AG04450 (cell line): ENCODE data around the gene CLN6. TPM values are rescaled to one million over a fixed set of nuclear protein-coding genes. Genes with fewer than 3 reads are reported as not detected.
"Not testable (repeated sequence)": the region's sequence is repeated elsewhere in the genome, so short reads cannot be mapped to it uniquely, and the experiment has no call there.

Experiments
- CTCF ChIA-PET: fragments of 300-600, 350-600 bp; formaldehyde crosslinking; extraction: SDS; loops from one replicate; lab custom pipeline; 2022; ENCODE audit warnings: antibody characterized with exemption, inconsistent platforms; lab: Charles Lee
- POLR2A ChIA-PET: fragments of 350-600 bp; formaldehyde crosslinking; extraction: SDS; loops from one replicate; lab custom pipeline; 2021; ENCODE audit warnings: antibody characterized with exemption, inconsistent platforms; lab: Yijun Ruan, JAX
- DNase-seq: peaks from one replicate; pipeline ENCODE4 v3.0.0-alpha.2; 2011; ENCODE audit warnings: low read depth, low spot score
- H3K27ac ChIP-seq: one replicate; pipeline ENCODE4 v1.5.1; 2012; ENCODE audit warnings: low read depth, low read length, control low read depth
- H3K27me3 ChIP-seq: one replicate; pipeline ENCODE4 v1.6.0; 2012; ENCODE audit warnings: low read length; ENCODE audit not compliant: control insufficient read depth, insufficient read depth
- H3K4me3 ChIP-seq: 2 replicates; pipeline ENCODE4 v1.5.1; 2011; ENCODE audit warnings: mild to moderate bottlenecking, low read depth, low read length, control low read depth
- H3K9me3 ChIP-seq: 2 replicates; pipeline ENCODE4 v1.5.1; 2012; ENCODE audit warnings: low read length; ENCODE audit not compliant: control insufficient read depth, insufficient read depth
- CTCF ChIP-seq: IDR thresholded peaks from 2 replicates; pipeline ENCODE4 v1.5.1; 2011; ENCODE audit warnings: low read depth, low read length, control low read depth, inconsistent platforms
- polyA plus RNA-seq: library from polyadenylated mRNA; depleted of rRNA; stranded (reverse); fragments of >200 nt; gene quantifications from 2 replicates; pipeline ENCODE4 v1.2.3, GENCODE V29; 2011

The CLN6 gene
- polyA plus RNA-seq, 1 experiment: 13.0 TPM

- no peak for TF ChIP-seq CTCF
- H3K27me3 ChIP-seq: no peaks in the 10 kb centered on the region
- no peak overlapping the region for H3K4me3 ChIP-seq
- ChIA-PET POLR2A (no interaction called here), CTCF (no interaction called here)
- DNase-seq: no peak
- H3K9me3 ChIP-seq: peaks cover 10% of the 10 kb centered on the region; the same call in 1 of the 2 replicates
- H3K27ac ChIP-seq: no peak overlapping the region
These were observed 4.8 kb downstream of the CLN6 start for GRCh38 chr15:68224546-68225250.

- no peak overlapping the region for H3K4me3 ChIP-seq
- no peak for TF ChIP-seq CTCF
These were observed 5.4 kb downstream of the CLN6 start for GRCh38 chr15:68224108-68224507.

GRCh38 chr15:68223171-68223570, 6.4 kb downstream of the CLN6 start:
- no peaks in the 10 kb centered on the region for H3K27me3 ChIP-seq
- no peak for DNase-seq
- CTCF ChIA-PET: no interaction called here

More at GRCh38 chr15:68224108-68224507, 5.4 kb downstream of the CLN6 start:
- H3K9me3 ChIP-seq: peaks cover 10% of the 10 kb centered on the region; the same call in 1 of the 2 replicates
- POLR2A ChIA-PET: no interaction called here
- no peaks in the 10 kb centered on the region for H3K27me3 ChIP-seq
- no peak overlapping the region for H3K27ac ChIP-seq
- no peak for DNase-seq
- CTCF ChIA-PET: no interaction called here

GRCh38 chr15:68222432-68222743, 7.1 kb downstream of the CLN6 start:
- H3K27ac ChIP-seq, H3K9me3 ChIP-seq, CTCF ChIA-PET, POLR2A ChIA-PET, DNase-seq, H3K4me3 ChIP-seq, H3K27me3 ChIP-seq: not testable (repeated sequence)

More at GRCh38 chr15:68223171-68223570, 6.4 kb downstream of the CLN6 start:
- TF ChIP-seq CTCF: no peak
- POLR2A ChIA-PET: no interaction called here
- Histone ChIP-seq H3K9me3 (peaks cover 10% of the 10 kb centered on the region; the same call in 1 of the 2 replicates), H3K27ac (no peak overlapping the region), H3K4me3 (no peak overlapping the region)

GRCh38 chr15:68221530-68222431, 7.7 kb downstream of the CLN6 start:
- H3K9me3 ChIP-seq, H3K27ac ChIP-seq, H3K27me3 ChIP-seq, DNase-seq, H3K4me3 ChIP-seq, POLR2A ChIA-PET: not testable (repeated sequence)
- CTCF ChIA-PET: interaction anchor here (3.3 kb wide), 1 partner anchor 11 kb away, joined by 21 read pairs; no protein-coding TSS in a partner anchor
